LNCAP (cell line): ENCODE results near the gene BOK.

Experiments
- CTCF ChIP-seq: fragments of 450-650 bp; IDR thresholded peaks from 2 replicates; pipeline ENCODE4 v1.5.1; 2017; ENCODE audit warnings: mild to moderate bottlenecking

The BOK gene, protein sequence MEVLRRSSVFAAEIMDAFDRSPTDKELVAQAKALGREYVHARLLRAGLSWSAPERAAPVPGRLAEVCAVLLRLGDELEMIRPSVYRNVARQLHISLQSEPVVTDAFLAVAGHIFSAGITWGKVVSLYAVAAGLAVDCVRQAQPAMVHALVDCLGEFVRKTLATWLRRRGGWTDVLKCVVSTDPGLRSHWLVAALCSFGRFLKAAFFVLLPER

DNA sequence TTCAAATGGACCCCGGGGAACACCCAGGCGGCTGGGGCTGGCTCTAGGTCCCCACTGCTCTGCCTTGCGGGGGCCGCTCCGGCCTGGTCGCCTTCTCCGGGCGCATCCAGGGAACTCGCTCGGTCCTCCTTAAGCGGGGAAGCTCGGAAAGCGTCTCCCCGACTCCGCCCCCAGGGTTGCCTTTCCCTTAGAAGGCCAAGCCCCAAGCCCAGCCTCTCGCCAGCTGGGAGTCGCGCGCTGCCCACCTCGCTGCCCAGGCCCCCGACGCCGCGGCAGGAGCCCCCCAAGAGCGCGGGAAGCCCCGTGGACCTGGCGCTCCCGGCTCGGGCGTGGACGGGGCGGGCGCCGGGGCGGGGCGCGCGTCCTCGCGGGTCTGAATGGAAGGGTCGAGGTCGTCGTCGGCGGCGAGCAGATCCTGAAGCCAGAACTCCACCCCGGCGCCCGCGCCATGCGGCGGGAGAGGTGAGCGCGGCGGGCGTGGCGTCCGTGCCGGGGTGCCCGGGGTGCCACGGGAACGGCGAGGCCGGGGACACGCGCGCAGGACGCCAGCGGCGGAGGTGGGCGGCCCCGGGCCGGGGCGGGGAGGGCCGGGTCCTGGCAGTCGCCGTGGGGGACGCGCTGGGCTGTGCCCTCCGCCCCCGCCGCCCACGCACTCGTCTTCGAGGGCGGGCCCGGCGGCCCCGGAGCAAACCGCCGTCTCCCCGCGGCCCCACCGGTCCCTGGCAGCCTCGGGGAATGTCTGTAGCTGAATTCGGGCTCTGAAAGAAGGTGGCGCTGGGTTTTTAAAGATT is at the start of gene BOK:
TSS of gene BOK (plus strand) at position 214 of the 791 bp plus-strand sequence. CDS start 739 bp downstream, outside the sequence.
- no peak for TF ChIP-seq CTCF

GRCh38 chr2:241509155-241509784 is 49.3 kb upstream of the BOK start:
- TF ChIP-seq CTCF: no peak

DNA sequence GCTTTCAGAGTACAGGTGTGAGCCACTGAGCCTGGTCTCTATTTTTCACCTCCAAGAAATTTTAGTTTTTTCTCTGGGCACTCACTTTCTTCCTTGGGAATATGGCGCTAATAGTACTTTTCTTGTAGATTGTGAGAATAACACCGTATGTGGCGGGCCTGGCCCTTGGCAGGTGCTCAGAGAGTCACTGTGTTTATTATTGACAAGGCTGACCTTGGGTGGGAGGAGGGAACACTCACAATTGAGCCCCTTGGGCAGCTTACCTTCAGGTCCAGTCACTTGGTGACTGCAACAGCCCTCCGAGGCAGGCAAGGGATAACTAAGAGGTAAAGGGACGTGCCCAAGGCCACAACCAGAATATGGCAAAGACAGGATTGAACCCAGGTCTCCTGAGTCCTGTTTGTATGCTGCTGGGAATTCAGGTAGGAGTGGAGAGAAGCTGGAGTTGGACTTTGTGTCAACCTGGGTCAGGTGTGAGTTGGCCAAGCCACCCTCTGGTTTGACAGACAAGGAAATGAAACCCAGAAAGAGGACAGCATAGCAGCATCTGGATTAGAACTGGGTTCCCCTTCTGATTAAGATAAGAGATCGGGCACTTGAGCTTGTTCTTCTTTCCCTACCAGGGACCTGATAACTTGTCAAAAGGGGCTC is 47.3 kb upstream of the BOK start:
- TF ChIP-seq CTCF: no peak

- TF ChIP-seq CTCF: no peak
Measured at GRCh38 chr2:241514553-241514952, 44.0 kb upstream of the BOK start.

DNA sequence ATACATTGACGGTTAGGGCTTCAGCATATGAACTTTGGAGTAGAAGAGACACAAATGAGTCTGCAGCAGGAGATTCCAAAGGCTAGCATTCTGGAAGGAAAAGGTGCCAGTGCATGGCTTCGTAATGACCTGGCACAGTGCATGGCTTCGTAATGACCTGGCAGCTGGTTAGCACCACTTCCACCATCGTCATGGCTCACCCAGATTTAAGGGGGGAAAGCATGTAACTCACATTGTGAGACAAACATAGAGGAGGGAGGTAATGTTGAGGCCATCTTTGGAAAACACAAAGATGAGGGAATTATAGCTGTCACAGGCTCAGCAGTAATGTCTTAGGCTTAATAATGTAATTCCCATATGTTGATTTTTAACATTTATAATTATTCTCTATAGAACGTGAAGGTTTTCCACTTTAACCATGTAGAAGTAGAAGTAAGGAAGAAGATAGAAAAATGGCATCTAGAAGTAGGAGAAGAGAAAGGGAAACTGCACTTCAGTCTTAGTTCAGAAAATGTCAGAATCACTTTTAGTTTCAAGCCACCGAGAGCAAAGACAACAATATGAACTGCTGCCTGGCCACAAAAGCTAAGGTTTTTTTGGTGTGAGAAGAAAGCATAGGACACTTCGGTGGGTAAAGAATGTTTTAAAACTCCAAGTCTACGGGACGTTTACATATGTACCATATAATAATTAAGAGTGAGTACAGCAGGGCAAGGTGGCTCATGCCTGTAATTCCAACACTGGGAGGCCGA is 43.4 kb upstream of the BOK start:
- no peak for TF ChIP-seq CTCF

GRCh38 chr2:241516520-241516965 is 42.0 kb upstream of the BOK start:
- TF ChIP-seq CTCF: no peak

GRCh38 chr2:241517297-241517696 is 41.2 kb upstream of the BOK start:
- no peak for TF ChIP-seq CTCF
